H1 (cell line): Measurements from ENCODE around the gene ANGPTL4. TPM values are rescaled to one million over a fixed set of nuclear protein-coding genes. Genes with fewer than 3 reads are reported as not detected.

Experiments used
- CTCF ChIA-PET: fragments of 300-600 bp; sonication (Branson Sonifier 250); formaldehyde crosslinking; loops from one replicate; lab custom pipeline; 2021; ENCODE audit not compliant: partially characterized antibody; lab: Charles Lee
- POLR2A ChIA-PET: fragments of 300-600 bp; sonication (Branson Sonifier 250); formaldehyde crosslinking; loops from one replicate; lab custom pipeline; 2021; ENCODE audit warnings: inconsistent platforms; ENCODE audit not compliant: partially characterized antibody; lab: Charles Lee
- DNase-seq, 2 experiments: peaks; one replicate each; pipeline versions ENCODE4 v3.0.0 to v3.0.0-alpha.2; 2010 to 2022; ENCODE audit warnings: low spot score in 2 of 2, low read depth in 1 of 2, mixed read lengths in 1 of 2
- FAIRE-seq: peaks from 2 replicates; lab custom pipeline; 2011; peaks lifted over from hg19 to GRCh38; lab: Jason Lieb, UNC
- H2AFZ ChIP-seq: 2 replicates; pipeline ENCODE4 v1.8.1; 2012; ENCODE audit warnings: low read length, inconsistent platforms
- H2AK5ac ChIP-seq: 2 replicates; pipeline ENCODE4 v1.6.1; 2013; ENCODE audit warnings: low read depth, low read length
- H2BK120ac ChIP-seq: replicated peaks from 2 replicates; pipeline ENCODE3; 2013; ENCODE audit warnings: low read depth, low read length, inconsistent platforms
- H2BK12ac ChIP-seq: 2 replicates; pipeline ENCODE4 v1.6.1; 2013; ENCODE audit warnings: low read depth, low read length
- H2BK15ac ChIP-seq: 2 replicates; pipeline ENCODE4 v1.6.1; 2013; ENCODE audit warnings: low read length
- H2BK20ac ChIP-seq: 2 replicates; pipeline ENCODE4 v1.6.1; 2013; ENCODE audit warnings: low read length
- H2BK5ac ChIP-seq: 2 replicates; pipeline ENCODE4 v1.6.1; 2013; ENCODE audit warnings: low read depth, low read length
- H3K14ac ChIP-seq: 2 replicates; pipeline ENCODE4 v1.6.1; 2013; ENCODE audit warnings: inconsistent platforms; ENCODE audit not compliant: insufficient read length
- H3K18ac ChIP-seq: 2 replicates; pipeline ENCODE4 v1.6.1; 2013; ENCODE audit warnings: low read length; ENCODE audit errors: extremely low read depth
- H3K23ac ChIP-seq: 2 replicates; pipeline ENCODE4 v1.6.1; 2013; ENCODE audit warnings: inconsistent platforms; ENCODE audit not compliant: insufficient read length
- H3K23me2 ChIP-seq: 2 replicates; pipeline ENCODE4 v1.6.1; 2013; ENCODE audit warnings: low read depth, low read length
- H3K27ac ChIP-seq: 2 replicates; pipeline ENCODE4 v1.6.1; 2011; ENCODE audit warnings: low read depth, low read length, inconsistent platforms
- H3K27me3 ChIP-seq, 4 experiments: replicated peaks in 1 of 4; 1 replicate in 1 of 4; 2 replicates in 3 of 4; pipeline versions ENCODE4 v1.6.1 to v1.8.1; 2011 to 2013; ENCODE audit warnings: low read length in 3 of 4, mild to moderate bottlenecking in 3 of 4, inconsistent platforms in 2 of 4, mixed read lengths in 2 of 4, moderate library complexity in 1 of 4; ENCODE audit not compliant: control insufficient read depth in 3 of 4, insufficient read depth in 3 of 4; ENCODE audit errors: extremely low read depth in 1 of 4
- H3K36me3 ChIP-seq, 4 experiments: 2 replicates each; pipeline versions ENCODE4 v1.6.1 to v1.8.1; 2011 to 2013; ENCODE audit warnings: mild to moderate bottlenecking in 4 of 4, low read length in 3 of 4, moderate library complexity in 2 of 4, control low read depth in 1 of 4, inconsistent platforms in 1 of 4; ENCODE audit not compliant: insufficient read depth in 4 of 4, control insufficient read depth in 2 of 4
- H3K4ac ChIP-seq: replicated peaks from 2 replicates; pipeline ENCODE3; 2013; ENCODE audit warnings: low read length, low read depth, mixed read lengths, inconsistent platforms; ENCODE audit not compliant: insufficient read length
- H3K4me1 ChIP-seq, 4 experiments: replicated peaks in 1 of 4; 1 replicate in 1 of 4; 2 replicates in 3 of 4; pipeline versions ENCODE4 v1.6.1 to v1.8.1; 2011 to 2013; ENCODE audit warnings: low read length in 3 of 4, inconsistent platforms in 2 of 4, mixed read lengths in 1 of 4; ENCODE audit not compliant: insufficient read depth in 4 of 4, control insufficient read depth in 3 of 4
- H3K4me2 ChIP-seq, 2 experiments: 2 replicates each; pipeline versions ENCODE4 v1.6.1 to v1.8.1; 2011 to 2013; ENCODE audit warnings: low read depth in 2 of 2, low read length in 2 of 2, control low read depth in 1 of 2, inconsistent platforms in 1 of 2, mild to moderate bottlenecking in 1 of 2; ENCODE audit not compliant: insufficient read depth in 1 of 2
- H3K4me3 ChIP-seq, 4 experiments: fragments of 200-600, 300-600 bp in 1 of 4; sonication (generic), shearing (Covaris generic), sonication (Bioruptor Twin) in 1 of 4; 2 replicates each; pipeline versions ENCODE4 v1.5.1 to v1.8.1; 2011 to 2016; ENCODE audit warnings: low read length in 4 of 4, low read depth in 3 of 4, control low read depth in 2 of 4, inconsistent platforms in 2 of 4, mild to moderate bottlenecking in 2 of 4, mixed read lengths in 1 of 4, moderate library complexity in 1 of 4; ENCODE audit not compliant: insufficient read depth in 2 of 4; ENCODE audit errors: extremely low read depth in 1 of 4
- H3K56ac ChIP-seq: replicated peaks from 2 replicates; pipeline ENCODE3; 2013; ENCODE audit warnings: low read depth, mild to moderate bottlenecking, mixed read lengths, low read length, inconsistent platforms; ENCODE audit not compliant: insufficient read length
- H3K79me1 ChIP-seq: 2 replicates; pipeline ENCODE4 v1.6.1; 2013; ENCODE audit warnings: low read depth, low read length, control low read depth
- H3K79me2 ChIP-seq, 2 experiments: 2 replicates each; pipeline versions ENCODE4 v1.6.1 to v1.8.1; 2012 to 2013; ENCODE audit warnings: low read length in 2 of 2, mild to moderate bottlenecking in 2 of 2, inconsistent platforms in 1 of 2; ENCODE audit not compliant: insufficient read depth in 2 of 2, control insufficient read depth in 1 of 2
- H3K9ac ChIP-seq, 4 experiments: replicated peaks in 1 of 4; 1 replicate in 1 of 4; 2 replicates in 3 of 4; pipeline versions ENCODE4 v1.6.1 to v1.8.1; 2011 to 2013; ENCODE audit warnings: low read depth in 3 of 4, low read length in 3 of 4, control low read depth in 2 of 4, mild to moderate bottlenecking in 2 of 4, moderate library complexity in 2 of 4, inconsistent platforms in 1 of 4; ENCODE audit errors: extremely low read depth in 1 of 4
- H3K9me3 ChIP-seq, 2 experiments: 2 replicates each; pipeline versions ENCODE4 v1.6.1 to v1.8.1; 2012 to 2013; ENCODE audit warnings: mild to moderate bottlenecking in 2 of 2, moderate library complexity in 2 of 2, control low read depth in 1 of 2, inconsistent platforms in 1 of 2, low read depth in 1 of 2, low read length in 1 of 2, mixed read lengths in 1 of 2; ENCODE audit not compliant: insufficient read depth in 2 of 2
- H4K20me1 ChIP-seq, 2 experiments: replicated peaks in 1 of 2; 2 replicates each; pipeline versions ENCODE3 to v1.8.1; 2011 to 2013; ENCODE audit warnings: inconsistent platforms in 2 of 2, low read length in 2 of 2, mild to moderate bottlenecking in 1 of 2; ENCODE audit not compliant: insufficient read depth in 2 of 2, control insufficient read depth in 1 of 2
- H4K5ac ChIP-seq: 2 replicates; pipeline ENCODE4 v1.6.1; 2013; ENCODE audit warnings: low read length, low read depth, mixed read lengths, inconsistent platforms; ENCODE audit not compliant: insufficient read length
- H4K8ac ChIP-seq: 2 replicates; pipeline ENCODE4 v1.8.0; 2013; ENCODE audit warnings: mild to moderate bottlenecking, moderate library complexity, low read length, inconsistent platforms; ENCODE audit not compliant: insufficient read depth; ENCODE audit errors: extremely low read depth
- H4K91ac ChIP-seq: replicated peaks from 2 replicates; pipeline ENCODE3; 2013; ENCODE audit warnings: low read length, mixed read lengths, inconsistent platforms; ENCODE audit not compliant: insufficient read length
- ATF2 ChIP-seq: IDR thresholded peaks from 2 replicates; pipeline ENCODE4 v1.6.1; 2012; ENCODE audit warnings: low read length, inconsistent platforms
- CBX5 ChIP-seq: fragments of 300-800, 300-1000 bp; sonication (generic); IDR thresholded peaks from 2 replicates; pipeline ENCODE4 v1.7.1; 2016; ENCODE audit warnings: antibody characterized with exemption, low read length, low read depth
- E2F6 ChIP-seq: IDR thresholded peaks from 2 replicates; pipeline ENCODE4 v1.6.1; 2012; ENCODE audit warnings: inconsistent platforms
- GABPA ChIP-seq: IDR thresholded peaks from 2 replicates; pipeline ENCODE4 v1.6.1; 2011; ENCODE audit warnings: mild to moderate bottlenecking, low read length, moderate library complexity, borderline replicate concordance; ENCODE audit not compliant: insufficient read depth
- MAFK ChIP-seq: IDR thresholded peaks from 2 replicates; pipeline ENCODE4 v1.6.1; 2012; ENCODE audit warnings: low read depth, mild to moderate bottlenecking, improper control_type of control experiment, low read length
- SIN3A ChIP-seq, 2 experiments: IDR thresholded peaks in 1 of 2; conservative IDR thresholded peaks in 1 of 2; 2 replicates each; pipeline ENCODE4 v1.6.1; 2011 to 2012; ENCODE audit warnings: low read length in 2 of 2, improper control_type of control experiment in 1 of 2, low read depth in 1 of 2, mild to moderate bottlenecking in 1 of 2
- SIX5 ChIP-seq: IDR thresholded peaks from 2 replicates; pipeline ENCODE4 v1.6.1; 2011; ENCODE audit warnings: mild to moderate bottlenecking, low read depth, low read length
- SP2 ChIP-seq: IDR thresholded peaks from 2 replicates; pipeline ENCODE4 v1.6.1; 2012; ENCODE audit warnings: mild to moderate bottlenecking, low read length, inconsistent platforms
- SUZ12 ChIP-seq: fragments of 200-600 bp; sonication (generic); IDR thresholded peaks from 2 replicates; pipeline ENCODE4 v1.6.1; 2012; ENCODE audit warnings: mild to moderate bottlenecking, inconsistent platforms, low read length, moderate library complexity, mixed read lengths
- WGBS, 2 experiments: shearing (Covaris generic) in 1 of 2; methylation state at CpG; one replicate each; pipeline versions ENCODE4 v1.1.6 to v1.1.7; 2013 to 2015; ENCODE audit warnings: low lambda C conversion rate in 2 of 2, mixed read lengths in 2 of 2, inconsistent platforms in 1 of 2, low coverage in 1 of 2, missing lambda C conversion rate in 1 of 2; ENCODE audit not compliant: insufficient replicate concordance in 2 of 2, insufficient coverage in 1 of 2, insufficient read length in 1 of 2; ENCODE audit errors: extremely low coverage in 1 of 2, missing lambda C conversion rate in 1 of 2; 5-methylcytosine and 5-hydroxymethylcytosine counted together
- polyA plus RNA-seq, 7 experiments: library from polyadenylated mRNA; depleted of rRNA in 3 of 7; stranded (reverse) in 5 of 7; unstranded in 2 of 7; fragments of >200 nt in 5 of 7; fragments of 200-250 nt in 2 of 7; gene quantifications; 1 replicate in 5 of 7; 2 replicates in 1 of 7; 4 replicates in 1 of 7; pipeline versions ENCODE4 v1.2.1 to v1.2.3, GENCODE V29; 2011 to 2013; ENCODE audit warnings: missing spikeins in 2 of 7, mixed read lengths in 2 of 7
- total RNA-seq: library from RNA; stranded (reverse); fragmentation: NEBNext Ultra II Directional; extraction: Animal tissue kit (Norgen Biotek cat#: 25700); gene quantifications from 2 replicates; pipeline ENCODE4 v1.2.1, GENCODE V29; 2021

The ANGPTL4 gene
- total and polyA plus RNA-seq, 2 of the 8 experiments (the other 6 are each of a cell fraction or from before 2014, with no cell fraction given), result 2.3 to 6.5 TPM

GRCh38 chr19:8333767-8334457 is 30.0 kb upstream of the ANGPTL4 start:
- H3K23me2 ChIP-seq, result peaks cover 16% of the 10 kb centered on the region; the same call in 1 of the 2 replicates
- H3K79me1 ChIP-seq, result no peaks in the 10 kb centered on the region
- POLR2A ChIA-PET, result interaction anchor here (1.2 to 27.1 kb wide), 8 partner anchors 9 to 180 kb away, joined by 3 to 583 read pairs (median 6); partner anchors contain the start of genes ANGPTL4, CD320, KANK3 and NDUFA7
- H3K14ac ChIP-seq, result no peak overlapping the region
- WGBS, 2 experiments, result 10% methylated on average over 38 of the region's 48 CpGs; no CpG with 5 or more reads in 1 of the 2 experiments
- H3K27ac ChIP-seq, result no peak overlapping the region
- 0 out of 2 replicates have a peak overlapping the region, but pooled peaks have one; percentile 8 for H2BK15ac ChIP-seq
- H4K91ac ChIP-seq, result no peak overlapping the region
- no peak overlapping the region; the same call in 1 of the 2 replicates for H2AFZ ChIP-seq
- no peak overlapping the region for H4K5ac ChIP-seq
- H3K9me3 ChIP-seq, result no peaks in the 10 kb centered on the region
- H2BK12ac ChIP-seq, result no peak overlapping the region
- H3K18ac ChIP-seq, result peak overlapping the region; percentile 51; the same call in 1 of the 2 replicates
- CTCF ChIA-PET, result interaction anchor here (0.6 to 3.7 kb wide), 12 partner anchors 8 to 1960 kb away, joined by 3 to 32 read pairs (median 3); partner anchors contain the start of genes CCL25, NDUFA7 and RPS28
- no peak overlapping the region for H2AK5ac ChIP-seq
- H2BK20ac ChIP-seq, result no peak overlapping the region
- H2BK5ac ChIP-seq, result no peak overlapping the region
- H3K27me3 ChIP-seq, result peaks cover 21 to 38% (median 33%) of the 10 kb centered on the region in 4 experiments
- H4K8ac ChIP-seq, result peak overlapping the region; percentile 83
- H2BK120ac ChIP-seq, result no peak overlapping the region
- H3K9ac ChIP-seq, result no peak overlapping the region
- no peak overlapping the region for H3K56ac ChIP-seq
- peak overlapping the region; percentile 40 to 56 (median 44) for H3K4me3 ChIP-seq
- H3K4ac ChIP-seq, result no peak overlapping the region
- H3K79me2 ChIP-seq, result no peaks in the 10 kb centered on the region
- peaks cover 0 to 4% (median 0%) of the 10 kb centered on the region in 4 experiments; a peak in 1 of 8 replicates for H3K36me3 ChIP-seq
- H3K4me1 ChIP-seq, result peaks cover 0 to 17% (median 10%) of the 10 kb centered on the region in 4 experiments; a peak in 6 of 7 replicates
- H4K20me1 ChIP-seq, result no peaks in the 10 kb centered on the region
- peak overlapping the region; percentile 81 to 85 for H3K4me2 ChIP-seq
- FAIRE-seq (no peak), DNase-seq (peak in 1 of 2 experiments; percentile 73)
- no peak overlapping the region for H3K23ac ChIP-seq
- no peak for TF ChIP-seq GABPA
- peak; percentile 87 for TF ChIP-seq SUZ12
- no peak for TF ChIP-seq MAFK
- TF ChIP-seq SIN3A (conservative IDR thresholded peaks at IDR 0.05 in 1 of 2, IDR thresholded peaks at IDR 0.05 in 1 of 2; ENCODE audit: low read depth in 1 of 2, low read length in 2 of 2), result no peak; a peak in 1 of 4 replicates
- no peak for TF ChIP-seq SIX5
- no peak for TF ChIP-seq SP2
- no peak for TF ChIP-seq E2F6
- no peak for TF ChIP-seq ATF2
- no peak for TF ChIP-seq CBX5
